CD1c-positive myeloid dendritic cell (primary cell): Measurements from ENCODE around the gene ENG.
A peak's percentile ranks its signal among the peaks of the same experiment; 100 is the strongest.
"Not testable (repeated sequence)": the region's sequence is repeated elsewhere in the genome, so short reads cannot be mapped to it uniquely, and the experiment has no call there.

Experiments
- DNase-seq: peaks from one replicate; pipeline ENCODE4 v3.0.0-alpha.2; 2016; ENCODE audit errors: extremely low spot score

The ENG gene

GRCh38 chr9:127878652-127879390 lies 24.4 kb upstream of the ENG start:
- no peak for DNase-seq

- DNase-seq = no peak
Measured at GRCh38 chr9:127878001-127878651, 23.7 kb upstream of the ENG start.

GRCh38 chr9:127877566-127877998 lies 23.1 kb upstream of the ENG start, which contains the start of gene AK1:
Gene AK1 (minus strand): TSS chr9:127877675. CDS start chr9:127874617, 3,058 bp downstream.
- no peak for DNase-seq

GRCh38 chr9:127876764-127877562 lies 22.5 kb upstream of the ENG start:
- DNase-seq = no peak

GRCh38 chr9:127876026-127876763 lies 21.7 kb upstream of the ENG start:
- no peak for DNase-seq

- no peak for DNase-seq
Measured at GRCh38 chr9:127875306-127875966, 21.0 kb upstream of the ENG start.

GRCh38 chr9:127874301-127875221 lies 20.1 kb upstream of the ENG start:
- no peak for DNase-seq

GRCh38 chr9:127873886-127874285 lies 19.4 kb upstream of the ENG start:
- no peak for DNase-seq

GRCh38 chr9:127873223-127873691 lies 18.8 kb upstream of the ENG start:
- DNase-seq = no peak

- no peak for DNase-seq
Measured at GRCh38 chr9:127872369-127873222, 18.1 kb upstream of the ENG start.

GRCh38 chr9:127871531-127871930 lies 17.1 kb upstream of the ENG start:
- DNase-seq = peak; percentile 17

- DNase-seq = no peak
Measured at GRCh38 chr9:127870887-127871286, 16.4 kb upstream of the ENG start.

GRCh38 chr9:127870153-127870491 lies 15.7 kb upstream of the ENG start:
- not testable (repeated sequence) for DNase-seq

- DNase-seq = peak; percentile 92
Measured at GRCh38 chr9:127869310-127870152, 15.1 kb upstream of the ENG start.

- DNase-seq = no peak
Measured at GRCh38 chr9:127868278-127868902, 13.9 kb upstream of the ENG start.

- no peak for DNase-seq
Measured at GRCh38 chr9:127867356-127868277, 13.2 kb upstream of the ENG start.

GRCh38 chr9:127866535-127866934 lies 12.1 kb upstream of the ENG start:
- DNase-seq = no peak
